AG04450 (cell line): Measurements from ENCODE around the gene POMP. TPM values are rescaled to one million over a fixed set of nuclear protein-coding genes. Genes with fewer than 3 reads are reported as not detected.

Source experiments
- CTCF ChIA-PET: fragments of 300-600, 350-600 bp; formaldehyde crosslinking; extraction: SDS; loops from one replicate; lab custom pipeline; 2022; ENCODE audit warnings: antibody characterized with exemption, inconsistent platforms; lab: Charles Lee
- POLR2A ChIA-PET: fragments of 350-600 bp; formaldehyde crosslinking; extraction: SDS; loops from one replicate; lab custom pipeline; 2021; ENCODE audit warnings: antibody characterized with exemption, inconsistent platforms; lab: Yijun Ruan, JAX
- DNase-seq: peaks from one replicate; pipeline ENCODE4 v3.0.0-alpha.2; 2011; ENCODE audit warnings: low read depth, low spot score
- H3K27ac ChIP-seq: one replicate; pipeline ENCODE4 v1.5.1; 2012; ENCODE audit warnings: low read depth, low read length, control low read depth
- H3K27me3 ChIP-seq: one replicate; pipeline ENCODE4 v1.6.0; 2012; ENCODE audit warnings: low read length; ENCODE audit not compliant: control insufficient read depth, insufficient read depth
- H3K4me3 ChIP-seq: 2 replicates; pipeline ENCODE4 v1.5.1; 2011; ENCODE audit warnings: mild to moderate bottlenecking, low read depth, low read length, control low read depth
- H3K9me3 ChIP-seq: 2 replicates; pipeline ENCODE4 v1.5.1; 2012; ENCODE audit warnings: low read length; ENCODE audit not compliant: control insufficient read depth, insufficient read depth
- polyA plus RNA-seq: library from polyadenylated mRNA; depleted of rRNA; stranded (reverse); fragments of >200 nt; gene quantifications from 2 replicates; pipeline ENCODE4 v1.2.3, GENCODE V29; 2011
- TF ChIP-seq, protein P1 (sequence below): IDR thresholded peaks from 2 replicates; pipeline ENCODE4 v1.5.1; 2011; ENCODE audit warnings: low read depth, low read length, control low read depth, inconsistent platforms

Gene POMP
- polyA plus RNA-seq, 1 experiment, result 117 TPM

GRCh38 chr13:28624707-28625432, 34.1 kb upstream of the POMP start:
- TF ChIP-seq, protein P1, sequence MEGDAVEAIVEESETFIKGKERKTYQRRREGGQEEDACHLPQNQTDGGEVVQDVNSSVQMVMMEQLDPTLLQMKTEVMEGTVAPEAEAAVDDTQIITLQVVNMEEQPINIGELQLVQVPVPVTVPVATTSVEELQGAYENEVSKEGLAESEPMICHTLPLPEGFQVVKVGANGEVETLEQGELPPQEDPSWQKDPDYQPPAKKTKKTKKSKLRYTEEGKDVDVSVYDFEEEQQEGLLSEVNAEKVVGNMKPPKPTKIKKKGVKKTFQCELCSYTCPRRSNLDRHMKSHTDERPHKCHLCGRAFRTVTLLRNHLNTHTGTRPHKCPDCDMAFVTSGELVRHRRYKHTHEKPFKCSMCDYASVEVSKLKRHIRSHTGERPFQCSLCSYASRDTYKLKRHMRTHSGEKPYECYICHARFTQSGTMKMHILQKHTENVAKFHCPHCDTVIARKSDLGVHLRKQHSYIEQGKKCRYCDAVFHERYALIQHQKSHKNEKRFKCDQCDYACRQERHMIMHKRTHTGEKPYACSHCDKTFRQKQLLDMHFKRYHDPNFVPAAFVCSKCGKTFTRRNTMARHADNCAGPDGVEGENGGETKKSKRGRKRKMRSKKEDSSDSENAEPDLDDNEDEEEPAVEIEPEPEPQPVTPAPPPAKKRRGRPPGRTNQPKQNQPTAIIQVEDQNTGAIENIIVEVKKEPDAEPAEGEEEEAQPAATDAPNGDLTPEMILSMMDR, result no peak
- Histone ChIP-seq H3K27me3 (no peaks in the 10 kb centered on the region), H3K27ac (no peak overlapping the region), H3K4me3 (no peak overlapping the region), H3K9me3 (no peaks in the 10 kb centered on the region)
- ChIA-PET POLR2A (no interaction called here), CTCF (no interaction called here)
- DNase-seq, result no peak

- ChIA-PET CTCF (interaction anchor here (0.7 kb wide), 1 partner anchor 10 kb away, joined by 3 read pairs; no protein-coding TSS in a partner anchor), POLR2A (no interaction called here)
- TF ChIP-seq, protein P1, result no peak
- Histone ChIP-seq H3K27ac (no peak overlapping the region), H3K4me3 (no peak overlapping the region), H3K27me3 (no peaks in the 10 kb centered on the region), H3K9me3 (no peaks in the 10 kb centered on the region)
- no peak for DNase-seq
Measured at GRCh38 chr13:28626266-28626665, 32.7 kb upstream of the POMP start.

DNA sequence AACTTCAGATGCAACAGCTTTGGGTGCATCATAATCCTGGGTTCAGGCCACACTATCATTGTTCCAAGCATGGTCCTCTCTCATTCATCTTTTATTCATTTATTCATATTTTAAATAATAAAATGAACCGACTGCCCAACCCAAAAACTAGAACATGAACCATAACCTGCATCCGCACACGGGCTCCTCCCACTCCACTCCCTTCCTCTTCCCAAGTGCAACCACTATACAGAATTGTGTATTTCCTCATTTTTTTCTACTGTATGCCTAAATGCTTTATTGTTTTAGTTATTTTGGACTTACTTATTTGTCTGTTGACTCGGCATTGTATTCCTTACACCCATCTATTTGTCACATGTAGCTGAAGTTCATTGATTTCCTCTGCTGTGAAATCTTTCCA, 30.7 kb upstream of the POMP start:
- Histone ChIP-seq H3K27me3 (no peaks in the 10 kb centered on the region), H3K9me3 (no peaks in the 10 kb centered on the region), H3K4me3 (no peak overlapping the region), H3K27ac (no peak overlapping the region)
- no peak for DNase-seq
- TF ChIP-seq, protein P1, result no peak
- POLR2A ChIA-PET, result no interaction called here
- CTCF ChIA-PET, result interaction anchor here (1.5 kb wide), 1 partner anchor 305 kb away, joined by 3 read pairs; no protein-coding TSS in a partner anchor

- Histone ChIP-seq H3K27me3 (no peaks in the 10 kb centered on the region), H3K4me3 (no peak overlapping the region), H3K27ac (no peak overlapping the region), H3K9me3 (no peaks in the 10 kb centered on the region)
- ChIA-PET POLR2A (no interaction called here), CTCF (interaction anchor here (1.0 to 1.1 kb wide), 2 partner anchors 18 to 306 kb away, joined by 3 read pairs; no protein-coding TSS in a partner anchor)
- DNase-seq, result no peak
- TF ChIP-seq, protein P1, result no peak
Measured at GRCh38 chr13:28630869-28631268, 28.1 kb upstream of the POMP start.

DNA sequence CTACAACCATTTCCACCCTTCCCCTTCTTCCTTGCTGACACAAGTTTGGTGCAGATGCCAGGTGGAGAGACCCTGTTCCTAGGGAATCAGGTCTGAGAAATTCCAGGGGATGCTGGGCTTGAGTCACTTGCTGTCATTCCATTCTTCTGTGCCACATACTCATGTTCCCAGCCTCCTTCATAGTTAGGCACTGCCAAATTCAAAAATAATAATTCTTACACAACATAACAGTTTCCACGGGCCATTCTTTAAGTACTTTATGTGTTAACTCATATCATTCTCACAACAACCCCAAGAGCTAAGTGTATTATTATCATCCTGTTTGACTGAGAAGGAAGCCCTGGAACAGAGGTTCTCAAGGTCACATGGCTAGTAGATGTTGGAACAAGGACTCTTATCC, 27.1 kb upstream of the POMP start:
- TF ChIP-seq, protein P1, result no peak
- no peak for DNase-seq
- Histone ChIP-seq H3K27me3 (no peaks in the 10 kb centered on the region), H3K9me3 (no peaks in the 10 kb centered on the region), H3K4me3 (no peak overlapping the region), H3K27ac (no peak overlapping the region)
- POLR2A ChIA-PET, result no interaction called here
- CTCF ChIA-PET, result interaction anchor here (1.0 to 1.1 kb wide), 2 partner anchors 17 to 307 kb away, joined by 3 read pairs; no protein-coding TSS in a partner anchor
